HCT116 (cell line): ENCODE measurements around the gene HOXD9. TPM values are rescaled to one million over a fixed set of nuclear protein-coding genes. Genes with fewer than 3 reads are reported as not detected.

Experiments
- ATAC-seq: fragments of 200-7000 bp; cut with Tn5 transposase; 2 replicates; pipeline ENCODE4 v1.9.1; 2020; ENCODE audit warnings: mild to moderate bottlenecking, moderate library complexity
- BruUV-seq: library from RNA; stranded (reverse); fragments of 400-500 nt; replicated peaks from 2 replicates; lab custom pipeline; 2021; lab: Mats Ljungman, UMichigan
- CTCF ChIA-PET: fragments of 300-600 bp; sonication (Branson Sonifier 250); formaldehyde crosslinking; loops from one replicate; lab custom pipeline; 2021; ENCODE audit warnings: antibody characterized with exemption; lab: Charles Lee
- POLR2A ChIA-PET: fragments of 300-600, 350-600 bp; sonication (Branson Sonifier 250); formaldehyde crosslinking; loops from one replicate; lab custom pipeline; 2021; ENCODE audit warnings: antibody characterized with exemption; lab: Charles Lee
- RAD21 ChIA-PET, 2 experiments: fragments of 300-600 bp; sonication (Branson Sonifier 250); formaldehyde crosslinking; loops; one replicate each; lab custom pipeline; 2023; ENCODE audit warnings: low total read pairs in 2 of 2; ENCODE audit not compliant: uncharacterized antibody in 2 of 2, unreplicated experiment in 2 of 2, low non-redundant PET in 1 of 2; lab: Charles Lee
- DNase-seq: peaks from one replicate; pipeline ENCODE4 v3.0.0-alpha.2; 2010; ENCODE audit warnings: low read depth, low spot score
- H2AFZ ChIP-seq: fragments of 200-600 bp; shearing (Covaris generic), sonication (generic); 2 replicates; pipeline ENCODE4 v1.6.1; 2017; ENCODE audit warnings: low read depth, mixed run types, mixed read lengths, antibody characterized with exemption, low read length; ENCODE audit not compliant: poor library complexity, severe bottlenecking
- H3K27ac ChIP-seq: 2 replicates; pipeline ENCODE4 v1.5.1; 2012; ENCODE audit warnings: low read depth, low read length
- H3K27me3 ChIP-seq: fragments of 200-600 bp; sonication (generic); 2 replicates; pipeline ENCODE4 v1.6.1; 2016; ENCODE audit warnings: mixed run types, low read length, mixed read lengths; ENCODE audit not compliant: insufficient read depth
- H3K36me3 ChIP-seq, 2 experiments: fragments of 200-500 bp in 1 of 2; fragments of 200-600 bp in 1 of 2; sonication (Bioruptor generic) in 1 of 2; sonication (generic) in 1 of 2; 2 replicates each; pipeline versions ENCODE4 v1.5.1 to v1.6.1; 2014 to 2016; ENCODE audit warnings: low read length in 2 of 2, inconsistent platforms in 1 of 2, mixed read lengths in 1 of 2, mixed run types in 1 of 2; ENCODE audit not compliant: insufficient read depth in 2 of 2, control insufficient read depth in 1 of 2
- H3K4me1 ChIP-seq, 2 experiments: fragments of 200-600 bp in 1 of 2; sonication (generic) in 1 of 2; 2 replicates each; pipeline versions ENCODE4 v1.5.1 to v1.6.1; 2012 to 2017; ENCODE audit warnings: low read length in 2 of 2, inconsistent platforms in 1 of 2, mild to moderate bottlenecking in 1 of 2, mixed read lengths in 1 of 2, mixed run types in 1 of 2, moderate library complexity in 1 of 2; ENCODE audit not compliant: insufficient read depth in 2 of 2, control insufficient read depth in 1 of 2
- H3K4me2 ChIP-seq: fragments of 200-600 bp; sonication (generic); 2 replicates; pipeline ENCODE4 v1.6.1; 2017; ENCODE audit warnings: mixed run types, low read length, mixed read lengths
- H3K4me3 ChIP-seq, 2 experiments: fragments of 200-600 bp in 1 of 2; sonication (generic) in 1 of 2; replicated peaks in 1 of 2; 2 replicates each; pipeline ENCODE4 v1.5.1; 2011 to 2016; ENCODE audit warnings: low read length in 2 of 2, control low read depth in 1 of 2, low read depth in 1 of 2, mild to moderate bottlenecking in 1 of 2, mixed read lengths in 1 of 2, mixed run types in 1 of 2
- H3K79me2 ChIP-seq: fragments of 200-600 bp; sonication (generic); 2 replicates; pipeline ENCODE4 v1.6.1; 2017; ENCODE audit warnings: mild to moderate bottlenecking, mixed run types, low read length, moderate library complexity, mixed read lengths; ENCODE audit not compliant: insufficient read depth
- H3K9ac ChIP-seq: fragments of 200-600 bp; sonication (generic); 2 replicates; pipeline ENCODE4 v1.6.1; 2016; ENCODE audit warnings: low read length, mixed read lengths
- H3K9me2 ChIP-seq: fragments of 200-600 bp; sonication (generic), shearing (Covaris generic); 2 replicates; pipeline ENCODE4 v1.6.1; 2017; ENCODE audit warnings: mixed run types, mild to moderate bottlenecking, moderate library complexity; ENCODE audit not compliant: insufficient read depth
- H3K9me3 ChIP-seq, 2 experiments: fragments of 200-500 bp in 1 of 2; fragments of 200-600 bp in 1 of 2; sonication (Bioruptor generic) in 1 of 2; sonication (generic) in 1 of 2; 2 replicates each; pipeline ENCODE4 v1.6.1; 2014 to 2017; ENCODE audit warnings: low read length in 2 of 2, mixed read lengths in 2 of 2, inconsistent platforms in 1 of 2, low read depth in 1 of 2, mild to moderate bottlenecking in 1 of 2, mixed run types in 1 of 2, moderate library complexity in 1 of 2; ENCODE audit not compliant: control insufficient read depth in 1 of 2, insufficient read depth in 1 of 2
- H4K20me1 ChIP-seq: fragments of 200-600 bp; sonication (generic), shearing (Covaris generic); 2 replicates; pipeline ENCODE4 v1.6.1; 2017; ENCODE audit warnings: mixed run types, mild to moderate bottlenecking, moderate library complexity; ENCODE audit not compliant: insufficient read depth
- ATF3 ChIP-seq: IDR thresholded peaks from 2 replicates; pipeline ENCODE4 v1.6.1; 2012
- CBX3 ChIP-seq: IDR thresholded peaks from 2 replicates; pipeline ENCODE4 v1.6.1; 2012; ENCODE audit warnings: low read depth
- CEBPB ChIP-seq: IDR thresholded peaks from 2 replicates; pipeline ENCODE4 v1.6.1; 2012; ENCODE audit warnings: low read depth
- CTCF ChIP-seq, 3 experiments: fragments of 200-600 bp in 1 of 3; sonication (generic) in 1 of 3; IDR thresholded peaks in 2 of 3; conservative IDR thresholded peaks in 1 of 3; 2 replicates each; pipeline ENCODE4 v1.5.1; 2012 to 2017; ENCODE audit warnings: low read depth in 2 of 3, low read length in 2 of 3, antibody characterized with exemption in 1 of 3, borderline replicate concordance in 1 of 3, control low read depth in 1 of 3, mild to moderate bottlenecking in 1 of 3, mixed read lengths in 1 of 3, mixed run types in 1 of 3, moderate library complexity in 1 of 3; ENCODE audit not compliant: insufficient read depth in 1 of 3
- ELF1 ChIP-seq: IDR thresholded peaks from 2 replicates; pipeline ENCODE4 v1.6.1; 2012; ENCODE audit warnings: low read depth, borderline replicate concordance
- EZH2 ChIP-seq: fragments of 200-600 bp; sonication (generic); IDR thresholded peaks from 2 replicates; pipeline ENCODE4 v1.6.1; 2017; ENCODE audit warnings: antibody characterized with exemption, mixed run types
- EZH2phosphoT487 ChIP-seq: fragments of 200-600 bp; IDR thresholded peaks from 2 replicates; pipeline ENCODE4 v1.6.1; 2018; ENCODE audit warnings: antibody characterized with exemption, borderline replicate concordance
- JUND ChIP-seq: IDR thresholded peaks from 2 replicates; pipeline ENCODE4 v1.6.1; 2012
- MAX ChIP-seq: IDR thresholded peaks from 2 replicates; pipeline ENCODE4 v1.6.1; 2012
- POLR2A ChIP-seq: IDR thresholded peaks from 2 replicates; pipeline ENCODE4 v1.7.0; 2011; ENCODE audit warnings: borderline replicate concordance; ENCODE audit not compliant: insufficient read depth, insufficient read length; ENCODE audit errors: extremely low read depth
- RAD21 ChIP-seq: IDR thresholded peaks from 2 replicates; pipeline ENCODE4 v1.6.1; 2012; ENCODE audit warnings: low read depth, mild to moderate bottlenecking
- REST ChIP-seq: IDR thresholded peaks from 2 replicates; pipeline ENCODE4 v1.6.1; 2012; ENCODE audit warnings: low read depth
- SIN3A ChIP-seq: IDR thresholded peaks from 2 replicates; pipeline ENCODE4 v1.6.1; 2012; ENCODE audit warnings: low read depth
- YY1 ChIP-seq: IDR thresholded peaks from 2 replicates; pipeline ENCODE4 v1.6.1; 2011; ENCODE audit warnings: low read length, low read depth, moderate library complexity, mild to moderate bottlenecking; ENCODE audit not compliant: insufficient replicate concordance; ENCODE audit errors: extremely low read depth
- ZFX ChIP-seq: fragments of 450-650 bp; IDR thresholded peaks from 2 replicates; pipeline ENCODE4 v1.6.1; 2017
- intact Hi-C: fragments of 100-400 bp; cut with micrococcal nuclease; formaldehyde crosslinking; loops from 2 replicates; pipeline ENCODE4 v1.10.0; 2022
- total RNA-seq: library from RNA; stranded (reverse); gene quantifications from one replicate; pipeline ENCODE4 v1.2.1, GENCODE V29; 2021; ENCODE audit not compliant: unreplicated experiment

The HOXD9 gene
- total RNA-seq, 1 experiment from 2014 or later, result not detected

GRCh38 chr2:176089843-176090395 lies 32.6 kb upstream of the HOXD9 start:
- no peak overlapping the region for H3K4me2 ChIP-seq
- H3K27me3 ChIP-seq, result no peaks in the 10 kb centered on the region
- ChIA-PET POLR2A (no interaction called here), CTCF (interaction anchor here (1.0 kb wide), 1 partner anchor 723 kb away, joined by 4 read pairs; no protein-coding TSS in a partner anchor), RAD21 (no interaction called here)
- H4K20me1 ChIP-seq, result no peaks in the 10 kb centered on the region
- no peaks in the 10 kb centered on the region for H3K9me3 ChIP-seq
- H3K36me3 ChIP-seq, result no peaks in the 10 kb centered on the region
- H3K9ac ChIP-seq, result no peak overlapping the region
- intact Hi-C loops, result loop anchor here (2.0 to 5.0 kb wide), 2 partner anchors 723 to 1053 kb away; no protein-coding TSS in a partner anchor
- no TSS peak for BruUV-seq
- DNase-seq, result no peak
- H2AFZ ChIP-seq, result no peak overlapping the region
- H3K79me2 ChIP-seq, result no peaks in the 10 kb centered on the region
- TF ChIP-seq REST, result no peak
- no peak for TF ChIP-seq MAX
- TF ChIP-seq JUND, result no peak
- TF ChIP-seq EZH2phosphoT487, result no peak
- TF ChIP-seq SIN3A, result no peak
- TF ChIP-seq CTCF (IDR thresholded peaks at IDR 0.05 in 2 of 3, conservative IDR thresholded peaks at IDR 0.05 in 1 of 3; ENCODE audit: borderline replicate concordance in 1 of 3, insufficient read depth in 1 of 3, low read depth in 2 of 3, low read length in 2 of 3), result no peak
- TF ChIP-seq ELF1, result no peak
- no peak for TF ChIP-seq POLR2A
- TF ChIP-seq RAD21, result no peak
- TF ChIP-seq CEBPB, result no peak
- no peak for TF ChIP-seq ZFX
- TF ChIP-seq YY1, result no peak
- TF ChIP-seq EZH2, result no peak
- no peak for TF ChIP-seq ATF3
- TF ChIP-seq CBX3, result no peak
- H3K9me2 ChIP-seq, result no peaks in the 10 kb centered on the region
- H3K27ac ChIP-seq, result no peak overlapping the region
- no peak for ATAC-seq
- H3K4me1 ChIP-seq, result no peaks in the 10 kb centered on the region
- H3K4me3 ChIP-seq, result no peak overlapping the region
